Prostate gland (tissue), 2 donors: Measurements from ENCODE around the gene FER.

Experiments
- POLR2A ChIP-seq: fragments of 450-650 bp; IDR thresholded peaks from one replicate; pipeline ENCODE4 v1.6.1; 2016; ENCODE audit warnings: antibody characterized with exemption, mild to moderate bottlenecking
- TF ChIP-seq, protein P1 (sequence below), 4 experiments: fragments of 200-600 bp in 2 of 4; fragments of 450-650 bp in 2 of 4; sonication (generic) in 2 of 4; IDR thresholded peaks; 1 replicate in 3 of 4; 2 replicates in 1 of 4; pipeline ENCODE4 v1.5.1; 2016 to 2019; ENCODE audit warnings: antibody characterized with exemption in 4 of 4, mild to moderate bottlenecking in 2 of 4, moderate library complexity in 2 of 4

DNA sequence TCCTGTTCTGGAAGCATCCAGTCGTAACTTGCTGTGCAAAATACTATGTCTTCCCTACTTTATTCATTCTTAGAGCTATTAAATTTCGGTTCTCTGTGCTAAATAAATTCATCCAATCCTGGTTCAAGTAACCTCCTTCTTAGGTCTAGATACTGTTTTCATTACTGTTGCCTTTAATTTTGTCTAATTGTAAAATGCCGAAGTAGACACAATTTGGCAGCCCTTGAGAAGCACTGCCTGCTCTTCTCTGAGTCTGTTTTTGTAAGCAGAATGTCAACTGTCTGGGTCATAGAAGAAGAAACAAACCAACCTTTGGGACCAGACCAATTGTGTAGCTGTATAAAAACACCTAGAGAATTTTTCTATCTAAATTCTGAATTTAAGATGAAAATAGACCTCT, 412.8 kb downstream of the FER start:
- TF ChIP-seq, protein P1, sequence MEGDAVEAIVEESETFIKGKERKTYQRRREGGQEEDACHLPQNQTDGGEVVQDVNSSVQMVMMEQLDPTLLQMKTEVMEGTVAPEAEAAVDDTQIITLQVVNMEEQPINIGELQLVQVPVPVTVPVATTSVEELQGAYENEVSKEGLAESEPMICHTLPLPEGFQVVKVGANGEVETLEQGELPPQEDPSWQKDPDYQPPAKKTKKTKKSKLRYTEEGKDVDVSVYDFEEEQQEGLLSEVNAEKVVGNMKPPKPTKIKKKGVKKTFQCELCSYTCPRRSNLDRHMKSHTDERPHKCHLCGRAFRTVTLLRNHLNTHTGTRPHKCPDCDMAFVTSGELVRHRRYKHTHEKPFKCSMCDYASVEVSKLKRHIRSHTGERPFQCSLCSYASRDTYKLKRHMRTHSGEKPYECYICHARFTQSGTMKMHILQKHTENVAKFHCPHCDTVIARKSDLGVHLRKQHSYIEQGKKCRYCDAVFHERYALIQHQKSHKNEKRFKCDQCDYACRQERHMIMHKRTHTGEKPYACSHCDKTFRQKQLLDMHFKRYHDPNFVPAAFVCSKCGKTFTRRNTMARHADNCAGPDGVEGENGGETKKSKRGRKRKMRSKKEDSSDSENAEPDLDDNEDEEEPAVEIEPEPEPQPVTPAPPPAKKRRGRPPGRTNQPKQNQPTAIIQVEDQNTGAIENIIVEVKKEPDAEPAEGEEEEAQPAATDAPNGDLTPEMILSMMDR (IDR thresholded peaks at IDR 0.05) = no peak
- no peak for TF ChIP-seq POLR2A
